HG02623 (cell line): Measurements from ENCODE around the gene SLBP.

Experiments used
- ATAC-seq: cut with Tn5 transposase; IDR thresholded peaks from one replicate; pipeline ENCODE4 v1.9.1; 2021; ENCODE audit warnings: moderate library complexity; ENCODE audit not compliant: unreplicated experiment

Gene SLBP

GRCh38 chr4:1749370-1749769 lies 37.3 kb upstream of the SLBP start:
- ATAC-seq = no peak

GRCh38 chr4:1748465-1748995 lies 36.4 kb upstream of the SLBP start:
- no peak for ATAC-seq

GRCh38 chr4:1747603-1747967 lies 35.5 kb upstream of the SLBP start:
- no peak for ATAC-seq

GRCh38 chr4:1746919-1747602 lies 34.9 kb upstream of the SLBP start:
- no peak for ATAC-seq

- ATAC-seq = no peak
Measured at GRCh38 chr4:1746265-1746691, 34.2 kb upstream of the SLBP start.

- ATAC-seq = no peak
Measured at GRCh38 chr4:1745697-1746096, 33.6 kb upstream of the SLBP start.

- no peak for ATAC-seq
Measured at GRCh38 chr4:1745165-1745564, 33.0 kb upstream of the SLBP start.

- ATAC-seq = no peak
Measured at GRCh38 chr4:1744552-1744951, 32.4 kb upstream of the SLBP start.

- ATAC-seq = no peak
Measured at GRCh38 chr4:1743975-1744374, 31.9 kb upstream of the SLBP start.

- ATAC-seq = no peak
Measured at GRCh38 chr4:1743551-1743950, 31.4 kb upstream of the SLBP start.

- ATAC-seq = no peak
Measured at GRCh38 chr4:1741208-1741607, 29.1 kb upstream of the SLBP start.

- no peak for ATAC-seq
Measured at GRCh38 chr4:1740021-1740545, 28.0 kb upstream of the SLBP start.

GRCh38 chr4:1739358-1739757 lies 27.2 kb upstream of the SLBP start:
- no peak for ATAC-seq

- no peak for ATAC-seq
Measured at GRCh38 chr4:1738410-1738809, 26.3 kb upstream of the SLBP start.

GRCh38 chr4:1737666-1738065 lies 25.5 kb upstream of the SLBP start:
- no peak for ATAC-seq

- no peak for ATAC-seq
Measured at GRCh38 chr4:1736812-1737211, 24.7 kb upstream of the SLBP start.

- no peak for ATAC-seq
Measured at GRCh38 chr4:1735215-1735614, 23.1 kb upstream of the SLBP start.

GRCh38 chr4:1732911-1733310 lies 20.8 kb upstream of the SLBP start:
- ATAC-seq = no peak

- no peak for ATAC-seq
Measured at GRCh38 chr4:1731180-1731579, 19.1 kb upstream of the SLBP start.

- no peak for ATAC-seq
Measured at GRCh38 chr4:1730532-1731135, 18.5 kb upstream of the SLBP start.

GRCh38 chr4:1728061-1728980 lies 16.2 kb upstream of the SLBP start:
- ATAC-seq = no peak
